CD14-positive monocyte (primary cell): ENCODE data around the gene ABCA3. TPM values are rescaled to one million over a fixed set of nuclear protein-coding genes. Genes with fewer than 3 reads are reported as not detected.

Experiments
- DNase-seq, 3 donors: peaks; one replicate each; pipeline ENCODE4 v3.0.0-alpha.2; 2011 to 2022
- H2AFZ ChIP-seq: 2 replicates; pipeline ENCODE4 v1.6.0; 2012; ENCODE audit warnings: mild to moderate bottlenecking, low read depth, low read length, inconsistent platforms; ENCODE audit not compliant: insufficient read depth, poor library complexity, severe bottlenecking
- H3K27ac ChIP-seq, 2 donors: 1 replicate in 1 of 2; 2 replicates in 1 of 2; pipeline ENCODE4 v1.5.1; 2012 to 2013; ENCODE audit warnings: low read length in 2 of 2, control low read depth in 1 of 2, inconsistent platforms in 1 of 2, low read depth in 1 of 2, mild to moderate bottlenecking in 1 of 2
- H3K27me3 ChIP-seq, 2 donors: one replicate each; pipeline versions ENCODE4 v1.6.0 to v1.6.1; 2011 to 2013; ENCODE audit warnings: low read length in 2 of 2; ENCODE audit not compliant: control insufficient read depth in 2 of 2, insufficient read depth in 2 of 2
- H3K36me3 ChIP-seq, 2 donors: replicated peaks in 1 of 2; 1 replicate in 1 of 2; 2 replicates in 1 of 2; pipeline versions ENCODE4 v1.5.1 to v1.6.1; 2012 to 2013; ENCODE audit warnings: low read length in 2 of 2, control low read depth in 1 of 2, inconsistent platforms in 1 of 2, mild to moderate bottlenecking in 1 of 2; ENCODE audit not compliant: insufficient read depth in 2 of 2, control insufficient read depth in 1 of 2
- H3K4me1 ChIP-seq, 2 donors: 1 replicate in 1 of 2; 2 replicates in 1 of 2; pipeline versions ENCODE4 v1.5.1 to v1.6.1; 2012 to 2013; ENCODE audit warnings: low read length in 2 of 2, control low read depth in 1 of 2, inconsistent platforms in 1 of 2, mild to moderate bottlenecking in 1 of 2, moderate library complexity in 1 of 2; ENCODE audit not compliant: insufficient read depth in 2 of 2, control insufficient read depth in 1 of 2
- H3K4me2 ChIP-seq: replicated peaks from 2 replicates; pipeline ENCODE3; 2012; ENCODE audit warnings: low read length, moderate library complexity, mild to moderate bottlenecking; ENCODE audit not compliant: poor library complexity, severe bottlenecking; ENCODE audit errors: extremely low read depth
- H3K4me3 ChIP-seq, 3 experiments: fragments of 200-600 bp in 1 of 3; sonication (generic) in 1 of 3; replicated peaks in 1 of 3; 1 replicate in 2 of 3; 2 replicates in 1 of 3; pipeline ENCODE4 v1.5.1; 2011 to 2013; ENCODE audit warnings: low read length in 3 of 3, mild to moderate bottlenecking in 3 of 3, control low read depth in 2 of 3, low read depth in 2 of 3, inconsistent platforms in 1 of 3, moderate library complexity in 1 of 3
- H3K79me2 ChIP-seq: 2 replicates; pipeline ENCODE4 v1.6.0; 2012; ENCODE audit warnings: mild to moderate bottlenecking, control low read depth, inconsistent platforms, low read length, moderate library complexity; ENCODE audit not compliant: insufficient read depth
- H3K9ac ChIP-seq: 2 replicates; pipeline ENCODE4 v1.6.0; 2017; ENCODE audit warnings: low read length, mild to moderate bottlenecking; ENCODE audit not compliant: insufficient read depth, poor library complexity, severe bottlenecking
- H3K9me3 ChIP-seq, 2 donors: replicated peaks in 1 of 2; 1 replicate in 1 of 2; 2 replicates in 1 of 2; pipeline versions ENCODE4 v1.5.1 to v1.6.1; 2012 to 2013; ENCODE audit warnings: low read length in 2 of 2, control low read depth in 1 of 2; ENCODE audit not compliant: control insufficient read depth in 1 of 2, insufficient read depth in 1 of 2
- H4K20me1 ChIP-seq: 2 replicates; pipeline ENCODE4 v1.6.0; 2012; ENCODE audit warnings: mild to moderate bottlenecking, low read length, control low read depth, moderate library complexity; ENCODE audit not compliant: insufficient read depth
- H3K27ac Mint-ChIP-seq, 7 donors: one replicate each; pipeline ENCODE4 v1.8.0; 2020; ENCODE audit warnings: mild to moderate bottlenecking in 7 of 7, mixed read lengths in 7 of 7, moderate library complexity in 6 of 7, inconsistent platforms in 2 of 7
- H3K27me3 Mint-ChIP-seq, 3 donors: one replicate each; pipeline ENCODE4 v1.8.0; 2021 to 2022; ENCODE audit warnings: low read depth in 3 of 3, mild to moderate bottlenecking in 3 of 3, mixed read lengths in 3 of 3, moderate library complexity in 3 of 3, inconsistent platforms in 1 of 3
- H3K36me3 Mint-ChIP-seq, 2 donors: one replicate each; pipeline ENCODE4 v1.8.0; 2020; ENCODE audit warnings: mixed read lengths in 2 of 2, inconsistent platforms in 1 of 2, mild to moderate bottlenecking in 1 of 2
- H3K4me1 Mint-ChIP-seq: one replicate; pipeline ENCODE4 v1.8.0; 2020; ENCODE audit warnings: mild to moderate bottlenecking, mixed read lengths
- H3K4me3 Mint-ChIP-seq, 2 donors: one replicate each; pipeline ENCODE4 v1.8.0; 2020; ENCODE audit warnings: mild to moderate bottlenecking in 2 of 2, mixed read lengths in 2 of 2, moderate library complexity in 1 of 2
- H3K9me3 Mint-ChIP-seq, 7 donors: one replicate each; pipeline ENCODE4 v1.8.0; 2020 to 2022; ENCODE audit warnings: mixed read lengths in 7 of 7, mild to moderate bottlenecking in 6 of 7, moderate library complexity in 6 of 7, inconsistent platforms in 2 of 7
- WGBS: methylation state at CpG from one replicate; pipeline ENCODE4 v1.1.5; 2013; ENCODE audit warnings: missing lambda C conversion rate; ENCODE audit not compliant: insufficient coverage; 5-methylcytosine and 5-hydroxymethylcytosine counted together
- intact Hi-C, 2 donors: fragments of 100-400 bp; cut with micrococcal nuclease; formaldehyde crosslinking; loops; one replicate each; pipeline versions ENCODE4 v1.15.0 to v1.15.1; 2023
- polyA plus RNA-seq, 3 donors: library from polyadenylated mRNA; depleted of rRNA in 1 of 3; unstranded in 2 of 3; stranded (reverse) in 1 of 3; fragments of 300-500 nt in 2 of 3; fragments of >200 nt in 1 of 3; fragmentation: Illumina TruSeq in 2 of 3; gene quantifications; 1 replicate in 2 of 3; 2 replicates in 1 of 3; pipeline ENCODE4 v1.2.3, GENCODE V29; 2012 to 2021
- TF ChIP-seq, protein P1 (sequence below): fragments of 200-600 bp; IDR thresholded peaks from one replicate; pipeline ENCODE4 v1.8.0; 2022; ENCODE audit warnings: antibody characterized with exemption, mild to moderate bottlenecking

The ABCA3 gene
- polyA plus RNA-seq, 3 donors: 0.06 to 1.2 (median 0.68) TPM

DNA sequence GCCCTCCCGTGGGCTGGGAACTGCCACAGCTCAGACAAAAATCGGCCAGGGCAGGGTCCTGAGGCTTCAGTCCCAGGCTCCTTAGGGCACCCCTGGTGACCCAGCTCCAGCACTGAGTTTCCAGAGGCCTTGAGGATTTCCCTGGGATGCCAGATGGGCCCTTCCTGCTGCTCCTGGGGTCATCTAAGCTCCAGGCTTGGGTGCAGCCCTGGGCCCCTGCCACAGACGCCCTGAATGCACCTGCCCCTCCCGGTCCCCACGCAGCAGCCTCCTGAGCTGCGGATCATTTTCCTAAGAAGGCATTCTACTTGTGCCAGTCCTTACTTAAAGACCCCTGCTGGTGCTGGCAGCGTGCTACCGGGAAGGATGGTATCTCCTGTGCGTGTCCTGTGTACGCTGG lies 66.6 kb downstream of the ABCA3 start:
- no peak for DNase-seq
- no peak overlapping the region for H3K4me2 ChIP-seq
- H3K4me3 Mint-ChIP-seq: no peak overlapping the region
- H3K27me3 ChIP-seq: no peaks in the 10 kb centered on the region
- peaks cover 10% of the 10 kb centered on the region for H4K20me1 ChIP-seq
- WGBS: 96% methylated on average over 10 of the region's 10 CpGs
- H3K27ac Mint-ChIP-seq: no peak overlapping the region
- H3K4me3 ChIP-seq: no peak overlapping the region
- intact Hi-C loops: loop anchor here in 1 of 2 donors (10.0 kb wide), 1 partner anchor 231 kb away; no protein-coding TSS in a partner anchor
- H2AFZ ChIP-seq: no peak overlapping the region
- H3K36me3 ChIP-seq: no peaks in the 10 kb centered on the region
- TF ChIP-seq, protein P1, sequence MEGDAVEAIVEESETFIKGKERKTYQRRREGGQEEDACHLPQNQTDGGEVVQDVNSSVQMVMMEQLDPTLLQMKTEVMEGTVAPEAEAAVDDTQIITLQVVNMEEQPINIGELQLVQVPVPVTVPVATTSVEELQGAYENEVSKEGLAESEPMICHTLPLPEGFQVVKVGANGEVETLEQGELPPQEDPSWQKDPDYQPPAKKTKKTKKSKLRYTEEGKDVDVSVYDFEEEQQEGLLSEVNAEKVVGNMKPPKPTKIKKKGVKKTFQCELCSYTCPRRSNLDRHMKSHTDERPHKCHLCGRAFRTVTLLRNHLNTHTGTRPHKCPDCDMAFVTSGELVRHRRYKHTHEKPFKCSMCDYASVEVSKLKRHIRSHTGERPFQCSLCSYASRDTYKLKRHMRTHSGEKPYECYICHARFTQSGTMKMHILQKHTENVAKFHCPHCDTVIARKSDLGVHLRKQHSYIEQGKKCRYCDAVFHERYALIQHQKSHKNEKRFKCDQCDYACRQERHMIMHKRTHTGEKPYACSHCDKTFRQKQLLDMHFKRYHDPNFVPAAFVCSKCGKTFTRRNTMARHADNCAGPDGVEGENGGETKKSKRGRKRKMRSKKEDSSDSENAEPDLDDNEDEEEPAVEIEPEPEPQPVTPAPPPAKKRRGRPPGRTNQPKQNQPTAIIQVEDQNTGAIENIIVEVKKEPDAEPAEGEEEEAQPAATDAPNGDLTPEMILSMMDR: no peak
- H3K9me3 Mint-ChIP-seq: no peaks in the 10 kb centered on the region
- H3K79me2 ChIP-seq: peaks cover 17% of the 10 kb centered on the region
- H3K4me1 ChIP-seq: peaks cover 18 to 29% of the 10 kb centered on the region in 2 donors
- no peak overlapping the region for H3K27ac ChIP-seq
- no peaks in the 10 kb centered on the region for H3K9me3 ChIP-seq
- peaks cover 3 to 4% (median 4%) of the 10 kb centered on the region in 3 donors for H3K27me3 Mint-ChIP-seq
- H3K9ac ChIP-seq: no peak overlapping the region
- peaks cover 18% of the 10 kb centered on the region for H3K4me1 Mint-ChIP-seq
- H3K36me3 Mint-ChIP-seq: peaks cover 0 to 5% of the 10 kb centered on the region in 2 donors

DNA sequence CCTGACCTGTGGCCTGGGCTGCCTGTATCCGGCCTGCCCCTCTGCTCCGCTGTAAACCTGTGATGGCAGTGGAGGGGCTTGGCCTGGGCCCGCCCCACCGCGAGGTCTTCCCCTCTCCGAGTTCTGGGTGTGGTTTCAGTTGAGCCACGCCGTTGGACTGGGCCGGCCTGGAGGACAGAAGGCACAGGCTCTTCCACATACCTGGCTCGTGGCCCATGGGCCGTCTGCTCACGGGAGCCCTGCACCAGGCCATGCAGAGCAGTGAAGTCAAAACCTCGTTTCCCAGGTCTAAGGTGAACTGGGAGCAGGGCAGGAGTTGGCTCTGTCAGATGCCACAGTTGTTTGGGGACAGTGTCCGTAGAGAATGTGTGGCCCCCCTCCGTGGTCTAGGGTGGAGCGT lies 67.0 kb downstream of the ABCA3 start:
- Mint-ChIP-seq H3K27ac (peak overlapping the region in 3 of 7 donors; percentile 36 to 50 (median 43)), H3K36me3 (peaks cover 0 to 5% of the 10 kb centered on the region in 2 donors), H3K4me3 (no peak overlapping the region), H3K9me3 (no peaks in the 10 kb centered on the region), H3K27me3 (peaks cover 3 to 4% (median 4%) of the 10 kb centered on the region in 3 donors), H3K4me1 (peaks cover 20% of the 10 kb centered on the region)
- Histone ChIP-seq H3K27me3 (no peaks in the 10 kb centered on the region), H4K20me1 (peaks cover 10% of the 10 kb centered on the region), H3K9me3 (no peaks in the 10 kb centered on the region), H3K79me2 (peaks cover 17% of the 10 kb centered on the region), H3K4me2 (no peak overlapping the region), H3K4me1 (peaks cover 20 to 33% of the 10 kb centered on the region in 2 donors), H3K4me3 (no peak overlapping the region), H3K9ac (no peak overlapping the region), H2AFZ (no peak overlapping the region), H3K27ac (peak overlapping the region in 1 of 2 donors; percentile 26), H3K36me3 (no peaks in the 10 kb centered on the region)
- WGBS: 96% methylated on average over 11 of the region's 16 CpGs
- DNase-seq: no peak
- TF ChIP-seq, protein P1: no peak
- intact Hi-C loops: loop anchor here in 1 of 2 donors (10.0 kb wide), 1 partner anchor 231 kb away; no protein-coding TSS in a partner anchor
